NCI-H82 treated with DMSO at 0.1 percent for 48 hours (cell line): ENCODE results near the gene APPL1.
A peak's percentile ranks its signal among the peaks of the same experiment; 100 is the strongest.

Experiments
- DNase-seq: peaks from one replicate; lab custom pipeline; 2025; ENCODE audit not compliant: unreplicated experiment; lab: John Stamatoyannopoulos, UW

Gene APPL1

GRCh38 chr3:57227204-57227929 is at the start of gene APPL1:
TSS of gene APPL1 (plus strand) at chr3:57227729. CDS start at chr3:57227884, 155 bp downstream.
- DNase-seq, result peak; percentile 53

GRCh38 chr3:57179580-57180410 is 47.7 kb upstream of the APPL1 start:
- DNase-seq, result peak; percentile 34

- peak; percentile 45 for DNase-seq
Measured at GRCh38 chr3:57184526-57184925, 43.0 kb upstream of the APPL1 start.

- no peak for DNase-seq
Measured at GRCh38 chr3:57192028-57192427, 35.5 kb upstream of the APPL1 start.

- no peak for DNase-seq
Measured at GRCh38 chr3:57194641-57195040, 32.9 kb upstream of the APPL1 start.

- no peak for DNase-seq
Measured at GRCh38 chr3:57199895-57200297, 27.6 kb upstream of the APPL1 start, which contains the start of gene HESX1. TSS of gene HESX1 (minus strand) at chr3:57199978. CDS start at chr3:57199918, 60 bp downstream.

GRCh38 chr3:57206423-57206822 is 21.1 kb upstream of the APPL1 start:
- DNase-seq, result no peak

GRCh38 chr3:57221883-57222282 is 5.6 kb upstream of the APPL1 start:
- DNase-seq, result peak; percentile 2

GRCh38 chr3:57224856-57225255 is 2.7 kb upstream of the APPL1 start:
- no peak for DNase-seq

GRCh38 chr3:57226176-57226575 is 1.4 kb upstream of the APPL1 start:
- DNase-seq, result no peak

GRCh38 chr3:57227930-57228751 is 612 bp downstream of the APPL1 start:
- DNase-seq, result peak; percentile 15

- DNase-seq, result no peak
Measured at GRCh38 chr3:57230006-57230405, 2.5 kb downstream of the APPL1 start.

- DNase-seq, result no peak
Measured at GRCh38 chr3:57233799-57234198, 6.3 kb downstream of the APPL1 start.

GRCh38 chr3:57234613-57235575 is 7.4 kb downstream of the APPL1 start:
- DNase-seq, result no peak

GRCh38 chr3:57244946-57245345 is 17.4 kb downstream of the APPL1 start:
- no peak for DNase-seq

- no peak for DNase-seq
Measured at GRCh38 chr3:57252404-57252803, 24.9 kb downstream of the APPL1 start.

GRCh38 chr3:57256844-57257243 is 29.3 kb downstream of the APPL1 start:
- DNase-seq, result no peak

- no peak for DNase-seq
Measured at GRCh38 chr3:57257678-57258077, 30.1 kb downstream of the APPL1 start.

- DNase-seq, result no peak
Measured at GRCh38 chr3:57261119-57261518, 33.6 kb downstream of the APPL1 start.

- no peak for DNase-seq
Measured at GRCh38 chr3:57261929-57262328, 34.4 kb downstream of the APPL1 start.
